GM23338 (cell line): Measurements from ENCODE around the gene PXK. TPM values are rescaled to one million over a fixed set of nuclear protein-coding genes. Genes with fewer than 3 reads are reported as not detected.

Source experiments
- ATAC-seq: fragments of 200-7000 bp; cut with Tn5 transposase; 3 replicates; pipeline ENCODE4 v1.9.1; 2020
- DNase-seq: peaks from one replicate; pipeline ENCODE4 v3.0.0-alpha.2; 2015; ENCODE audit warnings: low spot score
- H2AFZ ChIP-seq: fragments of 200-600 bp; sonication (generic); 2 replicates; pipeline ENCODE4 v1.8.0; 2016; ENCODE audit warnings: antibody characterized with exemption, mild to moderate bottlenecking, moderate library complexity
- H3F3A ChIP-seq: fragments of 200-600 bp; sonication (generic); replicated peaks from 2 replicates; pipeline ENCODE4 v1.8.0; 2017; ENCODE audit warnings: antibody characterized with exemption, mixed run types, low read depth
- H3K27ac ChIP-seq: fragments of 200-600 bp; sonication (generic); 2 replicates; pipeline ENCODE4 v1.6.1; 2016; ENCODE audit warnings: low read depth
- H3K27me3 ChIP-seq: fragments of 200-600 bp; sonication (generic); 2 replicates; pipeline ENCODE4 v1.8.0; 2016; ENCODE audit warnings: mild to moderate bottlenecking, mixed run types, moderate library complexity; ENCODE audit not compliant: insufficient read depth
- H3K36me3 ChIP-seq: fragments of 200-600 bp; sonication (generic); 2 replicates; pipeline ENCODE4 v1.8.0; 2016; ENCODE audit warnings: mild to moderate bottlenecking; ENCODE audit not compliant: insufficient read depth
- H3K4me1 ChIP-seq: fragments of 200-600 bp; sonication (generic); 2 replicates; pipeline ENCODE4 v1.8.0; 2016; ENCODE audit warnings: mild to moderate bottlenecking, moderate library complexity; ENCODE audit not compliant: insufficient read depth
- H3K4me2 ChIP-seq: fragments of 200-600 bp; sonication (generic); 2 replicates; pipeline ENCODE4 v1.7.1; 2017; ENCODE audit warnings: mixed run types
- H3K4me3 ChIP-seq: fragments of 200-600 bp; sonication (generic); 2 replicates; pipeline ENCODE4 v1.6.1; 2016; ENCODE audit warnings: mixed run types
- H3K79me2 ChIP-seq: fragments of 200-600 bp; sonication (generic); replicated peaks from 2 replicates; pipeline ENCODE4 v1.8.0; 2017; ENCODE audit warnings: mild to moderate bottlenecking; ENCODE audit not compliant: insufficient read depth
- H3K9me2 ChIP-seq: fragments of 200-600 bp; sonication (generic); 2 replicates; pipeline ENCODE4 v1.8.0; 2017; ENCODE audit not compliant: insufficient read depth
- H4K20me1 ChIP-seq: fragments of 200-600 bp; sonication (generic); replicated peaks from 2 replicates; pipeline ENCODE4 v1.8.0; 2017; ENCODE audit warnings: mild to moderate bottlenecking; ENCODE audit not compliant: insufficient read depth
- H3K27ac Mint-ChIP-seq: 2 replicates; pipeline ENCODE4 v1.8.0; 2020; ENCODE audit warnings: inconsistent platforms, mild to moderate bottlenecking, moderate library complexity, mixed read lengths
- H3K27me3 Mint-ChIP-seq: 3 replicates; pipeline ENCODE4 v1.8.0; 2022; ENCODE audit warnings: low read depth, mild to moderate bottlenecking, moderate library complexity, mixed read lengths, inconsistent platforms; ENCODE audit not compliant: insufficient read depth, poor library complexity
- H3K36me3 Mint-ChIP-seq: 3 replicates; pipeline ENCODE4 v1.8.0; 2021; ENCODE audit warnings: low read depth, mild to moderate bottlenecking, inconsistent platforms, moderate library complexity, mixed read lengths
- H3K4me1 Mint-ChIP-seq: 3 replicates; pipeline ENCODE4 v1.8.0; 2020; ENCODE audit warnings: mild to moderate bottlenecking, inconsistent platforms, mixed read lengths
- H3K4me3 Mint-ChIP-seq: 3 replicates; pipeline ENCODE4 v1.8.0; 2021; ENCODE audit warnings: moderate library complexity, mild to moderate bottlenecking, inconsistent platforms, mixed read lengths
- H3K9me3 Mint-ChIP-seq: 3 replicates; pipeline ENCODE4 v1.8.0; 2020; ENCODE audit warnings: moderate library complexity, mild to moderate bottlenecking, inconsistent platforms, mixed read lengths
- EZH2 ChIP-seq: fragments of 200-600 bp; sonication (generic); IDR thresholded peaks from one replicate; pipeline ENCODE4 v1.8.0; 2017; ENCODE audit warnings: antibody characterized with exemption, mild to moderate bottlenecking, low read depth; ENCODE audit not compliant: unreplicated experiment
- EZH2phosphoT487 ChIP-seq: fragments of 200-600 bp; sonication (generic); IDR thresholded peaks from one replicate; pipeline ENCODE4 v1.8.1; 2018; ENCODE audit warnings: antibody characterized with exemption; ENCODE audit not compliant: unreplicated experiment
- NANOG ChIP-seq: IDR thresholded peaks from 2 replicates; pipeline ENCODE4 v1.6.1; 2016; ENCODE audit warnings: antibody characterized with exemption, borderline replicate concordance
- STAT1 ChIP-seq: IDR thresholded peaks from one replicate; pipeline ENCODE4 v1.6.1; 2016; ENCODE audit warnings: antibody characterized with exemption; ENCODE audit not compliant: unreplicated experiment
- ZNF114 ChIP-seq: fragments of 250-450 bp; sonication (Bioruptor Pico); IDR thresholded peaks from 2 replicates; pipeline ENCODE4 v1.5.0; 2020; ENCODE audit warnings: mild to moderate bottlenecking, moderate library complexity
- ZNF331 ChIP-seq: fragments of 250-450 bp; sonication (Bioruptor Pico); IDR thresholded peaks from 2 replicates; pipeline ENCODE4 v1.5.0; 2020; ENCODE audit warnings: low read depth, mild to moderate bottlenecking, moderate library complexity
- polyA plus RNA-seq: library from polyadenylated mRNA; unstranded; fragments of >200 nt; fragmentation: Nextera tagmentation; extraction: Ambion mirVana; gene quantifications from 2 replicates; pipeline ENCODE4 v1.2.1, GENCODE V29; 2016
- total RNA-seq: library from RNA; depleted of rRNA; stranded (reverse); fragments of >200 nt; shearing (Covaris generic); gene quantifications from 2 replicates; pipeline ENCODE4 v1.2.3, GENCODE V29; 2014
- TF ChIP-seq, protein P1 (sequence below): fragments of 250-450 bp; sonication (Bioruptor Pico); IDR thresholded peaks from 2 replicates; pipeline ENCODE4 v1.5.0; 2020; ENCODE audit warnings: mild to moderate bottlenecking, moderate library complexity
- TF ChIP-seq, protein P2 (sequence below), 2 experiments: fragments of 200-600 bp in 1 of 2; sonication (generic) in 1 of 2; conservative IDR thresholded peaks; 2 replicates each; pipeline versions ENCODE4 v1.5.1 to v1.6.1; 2016 to 2017; ENCODE audit warnings: antibody characterized with exemption in 2 of 2, low read depth in 2 of 2, mild to moderate bottlenecking in 2 of 2, moderate library complexity in 1 of 2
- TF ChIP-seq, protein P3 (sequence below): IDR thresholded peaks from 2 replicates; pipeline ENCODE4 v1.6.1; 2016; ENCODE audit warnings: antibody characterized with exemption

The PXK gene
- total and polyA plus RNA-seq, 2 experiments from 2014 or later = 6.4 to 6.5 TPM

DNA sequence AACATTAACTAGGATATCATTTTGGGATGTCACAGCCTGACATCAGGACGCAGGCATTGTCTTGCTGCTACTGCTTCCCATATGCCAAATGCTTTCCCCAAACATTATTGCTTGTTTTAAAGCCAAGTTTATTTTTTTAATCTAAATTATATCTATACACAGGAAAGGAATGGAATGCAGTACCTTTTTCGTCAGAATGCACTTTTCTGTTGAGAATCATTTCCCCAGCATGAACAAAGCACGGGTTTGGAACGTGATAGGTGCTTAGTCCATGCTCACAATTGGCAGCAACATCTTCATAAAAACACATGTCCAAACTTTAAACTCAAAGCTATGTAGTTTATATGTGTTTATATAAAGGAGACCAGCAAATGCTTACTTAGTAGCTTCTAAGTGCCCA, 26.1 kb downstream of the PXK start:
- peaks cover 1% of the 10 kb centered on the region for H3K27me3 Mint-ChIP-seq
- Histone ChIP-seq H3K4me1 (no peaks in the 10 kb centered on the region; the same call in 1 of the 2 replicates), H3K4me3 (no peak overlapping the region), H3K9me2 (no peaks in the 10 kb centered on the region), H3K27ac (no peak overlapping the region; the same call in 1 of the 2 replicates), H3F3A (no peaks in the 10 kb centered on the region), H3K36me3 (no peaks in the 10 kb centered on the region), H3K27me3 (no peaks in the 10 kb centered on the region), H2AFZ (no peak overlapping the region), H3K4me2 (no peak overlapping the region), H3K79me2 (no peaks in the 10 kb centered on the region; the same call in 1 of the 2 replicates), H4K20me1 (no peaks in the 10 kb centered on the region)
- H3K4me3 Mint-ChIP-seq = no peak overlapping the region
- TF ChIP-seq ZNF331 (CRISPR knock-in tag) (no peak), ZNF114 (CRISPR knock-in tag) (no peak), EZH2phosphoT487 (no peak), EZH2 (no peak), NANOG (no peak), STAT1 (no peak)
- TF ChIP-seq, protein P1, sequence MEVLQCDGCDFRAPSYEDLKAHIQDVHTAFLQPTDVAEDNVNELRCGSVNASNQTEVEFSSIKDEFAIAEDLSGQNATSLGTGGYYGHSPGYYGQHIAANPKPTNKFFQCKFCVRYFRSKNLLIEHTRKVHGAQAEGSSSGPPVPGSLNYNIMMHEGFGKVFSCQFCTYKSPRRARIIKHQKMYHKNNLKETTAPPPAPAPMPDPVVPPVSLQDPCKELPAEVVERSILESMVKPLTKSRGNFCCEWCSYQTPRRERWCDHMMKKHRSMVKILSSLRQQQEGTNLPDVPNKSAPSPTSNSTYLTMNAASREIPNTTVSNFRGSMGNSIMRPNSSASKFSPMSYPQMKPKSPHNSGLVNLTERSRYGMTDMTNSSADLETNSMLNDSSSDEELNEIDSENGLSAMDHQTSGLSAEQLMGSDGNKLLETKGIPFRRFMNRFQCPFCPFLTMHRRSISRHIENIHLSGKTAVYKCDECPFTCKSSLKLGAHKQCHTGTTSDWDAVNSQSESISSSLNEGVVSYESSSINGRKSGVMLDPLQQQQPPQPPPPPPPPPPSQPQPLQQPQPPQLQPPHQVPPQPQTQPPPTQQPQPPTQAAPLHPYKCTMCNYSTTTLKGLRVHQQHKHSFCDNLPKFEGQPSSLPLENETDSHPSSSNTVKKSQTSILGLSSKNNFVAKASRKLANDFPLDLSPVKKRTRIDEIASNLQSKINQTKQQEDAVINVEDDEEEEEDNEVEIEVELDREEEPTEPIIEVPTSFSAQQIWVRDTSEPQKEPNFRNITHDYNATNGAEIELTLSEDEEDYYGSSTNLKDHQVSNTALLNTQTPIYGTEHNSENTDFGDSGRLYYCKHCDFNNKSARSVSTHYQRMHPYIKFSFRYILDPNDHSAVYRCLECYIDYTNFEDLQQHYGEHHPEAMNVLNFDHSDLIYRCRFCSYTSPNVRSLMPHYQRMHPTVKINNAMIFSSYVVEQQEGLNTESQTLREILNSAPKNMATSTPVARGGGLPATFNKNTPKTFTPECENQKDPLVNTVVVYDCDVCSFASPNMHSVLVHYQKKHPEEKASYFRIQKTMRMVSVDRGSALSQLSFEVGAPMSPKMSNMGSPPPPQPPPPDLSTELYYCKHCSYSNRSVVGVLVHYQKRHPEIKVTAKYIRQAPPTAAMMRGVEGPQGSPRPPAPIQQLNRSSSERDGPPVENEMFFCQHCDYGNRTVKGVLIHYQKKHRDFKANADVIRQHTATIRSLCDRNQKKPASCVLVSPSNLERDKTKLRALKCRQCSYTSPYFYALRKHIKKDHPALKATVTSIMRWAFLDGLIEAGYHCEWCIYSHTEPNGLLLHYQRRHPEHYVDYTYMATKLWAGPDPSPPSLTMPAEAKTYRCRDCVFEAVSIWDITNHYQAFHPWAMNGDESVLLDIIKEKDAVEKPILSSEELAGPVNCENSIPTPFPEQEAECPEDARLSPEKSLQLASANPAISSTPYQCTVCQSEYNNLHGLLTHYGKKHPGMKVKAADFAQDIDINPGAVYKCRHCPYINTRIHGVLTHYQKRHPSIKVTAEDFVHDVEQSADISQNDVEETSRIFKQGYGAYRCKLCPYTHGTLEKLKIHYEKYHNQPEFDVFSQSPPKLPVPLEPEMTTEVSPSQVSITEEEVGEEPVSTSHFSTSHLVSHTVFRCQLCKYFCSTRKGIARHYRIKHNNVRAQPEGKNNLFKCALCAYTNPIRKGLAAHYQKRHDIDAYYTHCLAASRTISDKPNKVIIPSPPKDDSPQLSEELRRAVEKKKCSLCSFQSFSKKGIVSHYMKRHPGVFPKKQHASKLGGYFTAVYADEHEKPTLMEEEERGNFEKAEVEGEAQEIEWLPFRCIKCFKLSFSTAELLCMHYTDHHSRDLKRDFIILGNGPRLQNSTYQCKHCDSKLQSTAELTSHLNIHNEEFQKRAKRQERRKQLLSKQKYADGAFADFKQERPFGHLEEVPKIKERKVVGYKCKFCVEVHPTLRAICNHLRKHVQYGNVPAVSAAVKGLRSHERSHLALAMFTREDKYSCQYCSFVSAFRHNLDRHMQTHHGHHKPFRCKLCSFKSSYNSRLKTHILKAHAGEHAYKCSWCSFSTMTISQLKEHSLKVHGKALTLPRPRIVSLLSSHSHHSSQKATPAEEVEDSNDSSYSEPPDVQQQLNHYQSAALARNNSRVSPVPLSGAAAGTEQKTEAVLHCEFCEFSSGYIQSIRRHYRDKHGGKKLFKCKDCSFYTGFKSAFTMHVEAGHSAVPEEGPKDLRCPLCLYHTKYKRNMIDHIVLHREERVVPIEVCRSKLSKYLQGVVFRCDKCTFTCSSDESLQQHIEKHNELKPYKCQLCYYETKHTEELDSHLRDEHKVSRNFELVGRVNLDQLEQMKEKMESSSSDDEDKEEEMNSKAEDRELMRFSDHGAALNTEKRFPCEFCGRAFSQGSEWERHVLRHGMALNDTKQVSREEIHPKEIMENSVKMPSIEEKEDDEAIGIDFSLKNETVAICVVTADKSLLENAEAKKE = no peak
- TF ChIP-seq, protein P2, sequence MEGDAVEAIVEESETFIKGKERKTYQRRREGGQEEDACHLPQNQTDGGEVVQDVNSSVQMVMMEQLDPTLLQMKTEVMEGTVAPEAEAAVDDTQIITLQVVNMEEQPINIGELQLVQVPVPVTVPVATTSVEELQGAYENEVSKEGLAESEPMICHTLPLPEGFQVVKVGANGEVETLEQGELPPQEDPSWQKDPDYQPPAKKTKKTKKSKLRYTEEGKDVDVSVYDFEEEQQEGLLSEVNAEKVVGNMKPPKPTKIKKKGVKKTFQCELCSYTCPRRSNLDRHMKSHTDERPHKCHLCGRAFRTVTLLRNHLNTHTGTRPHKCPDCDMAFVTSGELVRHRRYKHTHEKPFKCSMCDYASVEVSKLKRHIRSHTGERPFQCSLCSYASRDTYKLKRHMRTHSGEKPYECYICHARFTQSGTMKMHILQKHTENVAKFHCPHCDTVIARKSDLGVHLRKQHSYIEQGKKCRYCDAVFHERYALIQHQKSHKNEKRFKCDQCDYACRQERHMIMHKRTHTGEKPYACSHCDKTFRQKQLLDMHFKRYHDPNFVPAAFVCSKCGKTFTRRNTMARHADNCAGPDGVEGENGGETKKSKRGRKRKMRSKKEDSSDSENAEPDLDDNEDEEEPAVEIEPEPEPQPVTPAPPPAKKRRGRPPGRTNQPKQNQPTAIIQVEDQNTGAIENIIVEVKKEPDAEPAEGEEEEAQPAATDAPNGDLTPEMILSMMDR (conservative IDR thresholded peaks at IDR 0.05; ENCODE audit: low read depth in 2 of 2) = no peak
- TF ChIP-seq, protein P3, sequence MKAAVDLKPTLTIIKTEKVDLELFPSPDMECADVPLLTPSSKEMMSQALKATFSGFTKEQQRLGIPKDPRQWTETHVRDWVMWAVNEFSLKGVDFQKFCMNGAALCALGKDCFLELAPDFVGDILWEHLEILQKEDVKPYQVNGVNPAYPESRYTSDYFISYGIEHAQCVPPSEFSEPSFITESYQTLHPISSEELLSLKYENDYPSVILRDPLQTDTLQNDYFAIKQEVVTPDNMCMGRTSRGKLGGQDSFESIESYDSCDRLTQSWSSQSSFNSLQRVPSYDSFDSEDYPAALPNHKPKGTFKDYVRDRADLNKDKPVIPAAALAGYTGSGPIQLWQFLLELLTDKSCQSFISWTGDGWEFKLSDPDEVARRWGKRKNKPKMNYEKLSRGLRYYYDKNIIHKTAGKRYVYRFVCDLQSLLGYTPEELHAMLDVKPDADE = no peak
- peaks cover 2% of the 10 kb centered on the region; the same call in 2 of the 3 replicates for H3K4me1 Mint-ChIP-seq
- DNase-seq (no peak), ATAC-seq (no peak)
- no peaks in the 10 kb centered on the region for H3K9me3 Mint-ChIP-seq
- no peak overlapping the region for H3K27ac Mint-ChIP-seq
- no peaks in the 10 kb centered on the region for H3K36me3 Mint-ChIP-seq
